IPS DF 19.7 (cell line): ENCODE measurements around the gene UBAP1.
"Not testable (repeated sequence)": the region's sequence is repeated elsewhere in the genome, so short reads cannot be mapped to it uniquely, and the experiment has no call there.

ENCODE experiments used
- DNase-seq: peaks from one replicate; pipeline ENCODE4 v3.0.0-alpha.2; 2013; ENCODE audit warnings: low read depth, low spot score

UBAP1 gene

GRCh38 chr9:34259315-34259714 is 80.5 kb downstream of the UBAP1 start:
- no peak for DNase-seq

GRCh38 chr9:34262971-34263370 is 84.1 kb downstream of the UBAP1 start:
- DNase-seq = no peak

- no peak for DNase-seq
Observed at GRCh38 chr9:34267660-34268059, 88.8 kb downstream of the UBAP1 start.

GRCh38 chr9:34271265-34272006 is 92.6 kb downstream of the UBAP1 start:
- DNase-seq = no peak

GRCh38 chr9:34272101-34272541 is 93.3 kb downstream of the UBAP1 start:
- DNase-seq = no peak

- DNase-seq = not testable (repeated sequence)
Observed at GRCh38 chr9:34273588-34273987, 94.7 kb downstream of the UBAP1 start.

GRCh38 chr9:34275811-34276210 is 97.0 kb downstream of the UBAP1 start:
- DNase-seq = no peak

- no peak for DNase-seq
Observed at GRCh38 chr9:34276772-34277171, 97.9 kb downstream of the UBAP1 start.

- DNase-seq = no peak
Observed at GRCh38 chr9:34279411-34279810, 100.6 kb downstream of the UBAP1 start.

GRCh38 chr9:34282096-34282495 is 103.3 kb downstream of the UBAP1 start:
- no peak for DNase-seq

GRCh38 chr9:34289159-34289558 is 110.3 kb downstream of the UBAP1 start:
- DNase-seq = no peak

- no peak for DNase-seq
Observed at GRCh38 chr9:34291023-34291422, 112.2 kb downstream of the UBAP1 start.

- no peak for DNase-seq
Observed at GRCh38 chr9:34291423-34291822, 112.6 kb downstream of the UBAP1 start.

- DNase-seq = no peak
Observed at GRCh38 chr9:34292552-34292951, 113.7 kb downstream of the UBAP1 start.

GRCh38 chr9:34301064-34301463 is 122.2 kb downstream of the UBAP1 start:
- not testable (repeated sequence) for DNase-seq
